ENCODE results near the gene VILL.

The VILL gene

GRCh38 chr3:37984596-37984995 is 6.0 kb upstream of the VILL start:
- Histone ChIP-seq H3K27ac (no peak overlapping the region), H3K4me3 (IDR thresholded peaks at IDR 0.05; ENCODE audit: insufficient read depth, low read depth, low read length) (no peak overlapping the region), H3K79me2 (ENCODE audit: insufficient read depth, low read depth) (no peaks in the 10 kb centered on the region), H4K20me1 (ENCODE audit: insufficient read depth) (no peaks in the 10 kb centered on the region), H3K4me1 (ENCODE audit: low read depth, poor library complexity, severe bottlenecking) (no peaks in the 10 kb centered on the region), H2AFZ (ENCODE audit: low read depth) (no peak overlapping the region), H3K36me3 (ENCODE audit: insufficient read depth) (no peaks in the 10 kb centered on the region), H3K4me2 (no peak overlapping the region), H3K9ac (no peak overlapping the region), H3K27me3 (ENCODE audit: insufficient read depth, low read depth) (no peaks in the 10 kb centered on the region)
- TF ChIP-seq CTCF (conservative IDR thresholded peaks at IDR 0.05; ENCODE audit: low read depth, low read length): no peak

- Histone ChIP-seq H3K36me3 (ENCODE audit: insufficient read depth) (no peaks in the 10 kb centered on the region), H3K9ac (no peak overlapping the region), H3K79me2 (ENCODE audit: insufficient read depth, low read depth) (no peaks in the 10 kb centered on the region), H2AFZ (ENCODE audit: low read depth) (no peak overlapping the region), H4K20me1 (ENCODE audit: insufficient read depth) (no peaks in the 10 kb centered on the region), H3K27ac (no peak overlapping the region), H3K4me2 (no peak overlapping the region), H3K4me3 (IDR thresholded peaks at IDR 0.05; ENCODE audit: insufficient read depth, low read depth, low read length) (no peak overlapping the region), H3K27me3 (ENCODE audit: insufficient read depth, low read depth) (no peaks in the 10 kb centered on the region), H3K4me1 (ENCODE audit: low read depth, poor library complexity, severe bottlenecking) (no peaks in the 10 kb centered on the region)
- no peak for TF ChIP-seq CTCF (conservative IDR thresholded peaks at IDR 0.05; ENCODE audit: low read depth, low read length)
Observed at GRCh38 chr3:37985637-37986320, 4.8 kb upstream of the VILL start.

GRCh38 chr3:37986479-37987314 is 3.9 kb upstream of the VILL start:
- Histone ChIP-seq H3K4me1 (ENCODE audit: low read depth, poor library complexity, severe bottlenecking) (no peaks in the 10 kb centered on the region), H3K27me3 (ENCODE audit: insufficient read depth, low read depth) (no peaks in the 10 kb centered on the region), H4K20me1 (ENCODE audit: insufficient read depth) (no peaks in the 10 kb centered on the region), H3K4me3 (IDR thresholded peaks at IDR 0.05; ENCODE audit: insufficient read depth, low read depth, low read length) (no peak overlapping the region), H3K27ac (no peak overlapping the region), H3K36me3 (ENCODE audit: insufficient read depth) (no peaks in the 10 kb centered on the region), H3K4me2 (no peak overlapping the region), H2AFZ (ENCODE audit: low read depth) (no peak overlapping the region), H3K79me2 (ENCODE audit: insufficient read depth, low read depth) (no peaks in the 10 kb centered on the region), H3K9ac (no peak overlapping the region)
- no peak for TF ChIP-seq CTCF (conservative IDR thresholded peaks at IDR 0.05; ENCODE audit: low read depth, low read length)

- H3K9ac ChIP-seq: no peak overlapping the region
- H3K4me2 ChIP-seq: no peak overlapping the region
- H3K27ac ChIP-seq: no peak overlapping the region
Observed at GRCh38 chr3:37987315-37987697, 3.3 kb upstream of the VILL start.

More at GRCh38 chr3:37987315-37987697, 3.3 kb upstream of the VILL start:
- Histone ChIP-seq H3K4me3 (IDR thresholded peaks at IDR 0.05; ENCODE audit: insufficient read depth, low read depth, low read length) (no peak overlapping the region), H3K27me3 (ENCODE audit: insufficient read depth, low read depth) (no peaks in the 10 kb centered on the region), H3K4me1 (ENCODE audit: low read depth, poor library complexity, severe bottlenecking) (no peaks in the 10 kb centered on the region), H2AFZ (ENCODE audit: low read depth) (no peak overlapping the region), H3K79me2 (ENCODE audit: insufficient read depth, low read depth) (no peaks in the 10 kb centered on the region), H4K20me1 (ENCODE audit: insufficient read depth) (no peaks in the 10 kb centered on the region), H3K36me3 (ENCODE audit: insufficient read depth) (no peaks in the 10 kb centered on the region)
- TF ChIP-seq CTCF (conservative IDR thresholded peaks at IDR 0.05; ENCODE audit: low read depth, low read length): no peak
